Measurements from ENCODE around the gene AKTIP.

Gene AKTIP

DNA sequence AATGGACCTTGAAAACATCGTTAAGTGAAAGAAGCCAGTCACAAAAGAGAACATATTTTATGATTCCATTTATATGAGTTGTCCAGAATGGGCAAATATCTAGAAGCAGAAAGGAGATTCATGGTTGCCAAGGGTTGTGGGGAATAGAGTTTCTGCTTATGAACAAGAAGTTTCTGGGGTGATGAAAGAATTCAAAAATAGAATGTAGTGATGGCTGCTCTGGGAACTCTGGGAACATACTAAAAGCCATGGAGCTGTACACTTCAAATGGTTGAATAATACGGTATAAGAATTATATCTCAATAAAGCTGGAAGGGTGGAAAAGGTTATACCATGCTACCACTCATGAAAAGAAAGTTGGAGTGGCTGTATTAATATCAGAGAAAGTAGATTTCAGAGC is 18.5 kb downstream of the AKTIP start:
- no peak for DNase-seq (ENCODE audit: low spot score)
- FAIRE-seq = no peak

GRCh38 chr16:53482123-53482522 is 20.9 kb downstream of the AKTIP start:
- no peak for DNase-seq (ENCODE audit: low spot score)
- no peak for FAIRE-seq

DNA sequence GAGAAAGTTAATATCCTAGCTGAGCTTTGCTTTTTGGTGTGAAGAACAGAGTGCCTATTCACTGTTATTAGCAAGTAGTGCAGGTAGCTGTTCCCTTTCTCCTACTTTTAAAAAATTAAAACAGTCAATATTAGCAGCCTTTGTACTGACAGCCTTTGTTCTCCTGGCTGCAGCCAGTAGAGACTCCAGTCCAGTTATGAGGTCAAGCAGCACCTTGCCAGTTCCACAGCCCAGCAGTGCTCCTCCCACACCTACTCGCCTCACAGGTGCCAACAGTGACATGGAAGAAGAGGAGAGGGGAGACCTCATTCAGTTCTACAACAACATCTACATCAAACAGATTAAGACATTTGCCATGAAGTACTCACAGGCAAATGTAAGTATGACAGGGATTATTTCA is 22.6 kb downstream of the AKTIP start:
- no peak for DNase-seq (ENCODE audit: low spot score)
- FAIRE-seq = no peak

- FAIRE-seq = no peak
- DNase-seq (ENCODE audit: low spot score) = no peak
Observed at GRCh38 chr16:53478965-53479364, 24.0 kb downstream of the AKTIP start.

- FAIRE-seq (no peak), DNase-seq (ENCODE audit: low spot score) (no peak)
Observed at GRCh38 chr16:53476867-53477266, 26.1 kb downstream of the AKTIP start.

GRCh38 chr16:53465606-53466280 is 37.3 kb downstream of the AKTIP start:
- DNase-seq (ENCODE audit: low spot score) (peak; percentile 52), FAIRE-seq (peak; percentile 77)

- FAIRE-seq (no peak), DNase-seq (ENCODE audit: low spot score) (no peak)
Observed at GRCh38 chr16:53458635-53459034, 44.4 kb downstream of the AKTIP start.

DNA sequence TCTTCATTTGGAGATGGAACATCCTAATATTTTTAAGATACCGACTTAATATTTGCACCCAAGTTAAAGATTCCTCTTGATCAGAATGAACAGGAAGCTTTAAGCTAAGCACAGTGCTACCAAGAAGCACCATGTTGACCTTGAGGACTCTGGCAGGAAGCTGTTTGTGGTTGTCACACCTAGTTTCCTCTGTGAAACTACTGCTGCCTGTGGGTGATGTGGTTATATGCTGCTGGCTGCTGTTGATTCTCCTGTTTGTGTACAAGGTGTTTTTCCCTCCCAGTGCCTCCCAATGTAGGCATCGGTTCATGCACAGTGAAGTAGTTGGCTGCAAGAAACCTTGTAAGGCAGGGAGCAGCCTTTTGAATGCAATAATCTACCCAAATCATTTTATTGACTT is 45.3 kb downstream of the AKTIP start:
- FAIRE-seq = no peak

DNA sequence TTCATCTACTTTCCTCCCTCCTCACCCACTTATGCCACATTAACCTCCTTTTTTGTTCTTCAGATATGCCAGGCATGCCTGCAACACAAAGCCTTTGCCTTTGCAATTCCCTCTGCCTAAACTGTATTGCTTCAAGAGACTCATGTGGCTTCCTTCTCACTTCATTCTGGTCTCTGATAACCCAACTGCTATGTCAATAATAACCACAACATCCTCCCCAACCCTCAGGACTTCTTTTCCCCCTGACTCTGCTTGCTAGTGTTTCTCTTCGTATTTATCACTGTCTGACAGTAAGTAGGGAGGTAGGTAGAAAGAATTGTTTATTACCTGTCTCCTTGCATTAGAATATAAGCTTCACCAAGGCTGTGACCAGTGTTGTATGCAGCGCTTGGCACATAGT is 46.4 kb downstream of the AKTIP start:
- FAIRE-seq = no peak

More for the DNA sequence above, 45.3 kb downstream of the AKTIP start:
- no peak for DNase-seq (ENCODE audit: low spot score)

GRCh38 chr16:53453928-53454327 is 49.1 kb downstream of the AKTIP start:
- FAIRE-seq = no peak
- DNase-seq (ENCODE audit: low spot score) = no peak

More for the DNA sequence above, 46.4 kb downstream of the AKTIP start:
- no peak for DNase-seq (ENCODE audit: low spot score)

DNA sequence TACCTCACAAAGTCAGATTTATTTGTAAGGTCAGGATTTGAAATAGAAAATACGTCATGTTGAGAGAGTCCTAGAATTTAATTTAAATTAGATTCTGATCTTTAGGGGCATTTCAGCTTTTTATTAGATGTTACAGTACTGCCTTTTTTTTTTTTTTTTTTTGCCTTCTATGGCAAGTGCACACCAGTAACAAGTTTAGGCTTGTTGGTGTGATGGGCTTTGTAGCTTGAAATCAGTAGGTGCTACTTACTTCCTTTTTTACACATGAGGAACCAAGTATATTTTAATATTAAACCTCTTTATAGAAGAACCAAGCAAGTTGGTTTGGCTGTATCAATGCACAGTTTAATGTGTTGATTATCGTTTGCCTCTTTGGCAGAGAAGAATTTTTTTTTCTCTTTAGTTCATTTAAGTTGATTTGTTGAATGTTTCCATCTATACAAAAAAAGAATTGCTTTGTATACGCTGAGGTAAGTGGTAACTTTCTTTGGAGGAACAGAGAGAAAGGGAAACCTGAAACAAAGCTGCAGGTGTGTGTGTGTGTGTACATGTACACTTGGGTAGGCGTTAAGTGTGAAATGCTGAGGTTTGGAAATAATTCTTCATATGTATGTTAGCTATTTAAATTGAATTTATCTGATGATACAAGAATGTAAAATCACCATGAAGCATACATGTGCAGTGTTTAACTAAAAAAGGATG is 53.0 kb downstream of the AKTIP start:
- no peak for DNase-seq (ENCODE audit: low spot score)
- no peak for FAIRE-seq

- no peak for DNase-seq (ENCODE audit: low spot score)
- no peak for FAIRE-seq
Observed at GRCh38 chr16:53446090-53446489, 56.9 kb downstream of the AKTIP start.

- no peak for DNase-seq (ENCODE audit: low spot score)
- FAIRE-seq = no peak
Observed at GRCh38 chr16:53445534-53445933, 57.5 kb downstream of the AKTIP start.
